Esophagus squamous epithelium (tissue), 5 donors: Measurements from ENCODE around the gene PIP5KL1. TPM values are rescaled to one million over a fixed set of nuclear protein-coding genes. Genes with fewer than 3 reads are reported as not detected.
A peak's percentile ranks its signal among the peaks of the same experiment; 100 is the strongest.

Source experiments
- DNase-seq: peaks from one replicate; lab custom pipeline; 2025; lab: John Stamatoyannopoulos, UW
- H3K27ac ChIP-seq, 4 donors: fragments of 200-600 bp; sonication (generic); one replicate each; pipeline ENCODE4 v1.5.1; 2016 to 2019; ENCODE audit warnings: mild to moderate bottlenecking in 1 of 4
- H3K27me3 ChIP-seq, 4 donors: fragments of 200-600 bp; sonication (generic); 1 replicate in 3 of 4; 2 replicates in 1 of 4; pipeline versions ENCODE4 v1.5.1 to v1.6.0; 2017 to 2021; ENCODE audit warnings: antibody characterized with exemption in 1 of 4
- H3K36me3 ChIP-seq, 3 donors: fragments of 200-600 bp; sonication (generic); one replicate each; pipeline ENCODE4 v1.5.1; 2016 to 2019
- H3K4me1 ChIP-seq, 3 donors: fragments of 200-600 bp; sonication (generic); one replicate each; pipeline ENCODE4 v1.5.1; 2017 to 2019
- H3K4me3 ChIP-seq, 4 donors: fragments of 200-600 bp; sonication (generic); 1 replicate in 3 of 4; 2 replicates in 1 of 4; pipeline ENCODE4 v1.5.1; 2016 to 2019; ENCODE audit warnings: mild to moderate bottlenecking in 2 of 4, moderate library complexity in 1 of 4
- H3K9me3 ChIP-seq, 3 donors: fragments of 200-600 bp; sonication (generic); one replicate each; pipeline ENCODE4 v1.5.1; 2016 to 2019
- CTCF ChIP-seq, 6 experiments: fragments of 450-650 bp in 4 of 6; fragments of 200-600 bp in 2 of 6; sonication (generic) in 2 of 6; IDR thresholded peaks; one replicate each; pipeline ENCODE4 v1.5.1; 2016 to 2019; ENCODE audit warnings: antibody characterized with exemption in 6 of 6, mild to moderate bottlenecking in 4 of 6, moderate library complexity in 4 of 6
- POLR2A ChIP-seq, 4 donors: fragments of 450-650 bp; IDR thresholded peaks; one replicate each; pipeline ENCODE4 v1.6.1; 2017; ENCODE audit warnings: antibody characterized with exemption in 4 of 4, mild to moderate bottlenecking in 4 of 4, moderate library complexity in 3 of 4
- WGBS, 2 donors: methylation state at CpG; one replicate each; pipeline ENCODE4 v1.1.5; 2018; 5-methylcytosine and 5-hydroxymethylcytosine counted together
- intact Hi-C: fragments of 100-400 bp; cut with DNase I; formaldehyde crosslinking; loops from one replicate; pipeline ENCODE4 v1.15.0; 2022
- total RNA-seq, 4 donors: library from RNA; depleted of rRNA; stranded (reverse); fragments of >200 nt; gene quantifications; one replicate each; pipeline ENCODE4 v1.1.0, GENCODE V29; 2016
- donor health status: DM: yes; HTN: yes; CAD: no.

Gene PIP5KL1
- total RNA-seq, 4 donors from 2014 or later, result 3.1 to 4.6 (median 3.6) TPM; not detected in 1

DNA sequence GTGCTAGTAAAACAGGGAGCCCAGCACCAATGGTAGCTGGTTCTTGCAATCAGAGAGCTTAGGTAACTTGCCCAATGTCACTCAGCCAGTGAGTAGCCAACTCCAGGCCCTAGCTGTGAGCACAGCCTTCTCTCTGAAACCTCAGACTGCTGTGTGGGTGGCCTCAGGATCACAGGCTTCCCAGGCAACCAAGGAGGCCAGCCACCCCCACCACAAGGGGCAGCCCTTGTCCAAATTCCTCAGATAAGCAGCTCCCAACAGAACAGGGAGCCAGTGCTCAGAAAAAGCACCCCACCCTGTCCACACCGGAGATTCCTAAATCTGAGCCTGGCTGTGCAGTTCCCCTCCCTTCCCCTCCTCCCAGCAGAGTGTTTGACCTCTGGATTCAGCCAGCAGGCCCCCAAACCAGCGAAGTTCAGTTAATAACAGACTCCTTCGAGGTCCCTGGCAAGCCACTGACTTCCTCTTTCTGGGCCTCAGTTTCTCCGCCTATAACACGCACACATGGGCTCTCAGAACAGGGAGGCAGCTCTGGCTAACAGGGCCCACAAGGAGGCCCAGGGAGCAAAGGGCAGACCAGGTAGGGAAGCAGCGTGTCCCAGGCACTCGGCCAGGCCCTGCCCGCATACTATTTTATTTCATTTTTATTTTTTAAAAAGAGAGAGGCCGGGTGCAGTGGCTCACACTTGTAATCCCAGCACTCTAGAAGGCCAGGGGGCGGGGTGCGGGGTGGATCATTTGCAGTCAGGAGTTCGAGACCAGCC is 47.5 kb upstream of the PIP5KL1 start:
- H3K27ac ChIP-seq, result peak overlapping the region; percentile 89 to 99 (median 97)
- no peak for DNase-seq
- intact Hi-C loops, result no loop called here
- peaks cover 61 to 89% (median 70%) of the 10 kb centered on the region in 3 donors for H3K4me1 ChIP-seq
- peak overlapping the region; percentile 58 to 98 (median 91) for H3K4me3 ChIP-seq
- TF ChIP-seq CTCF (IDR thresholded peaks at IDR 0.05), result no peak
- TF ChIP-seq POLR2A (IDR thresholded peaks at IDR 0.05), result no peak
- H3K9me3 ChIP-seq, result no peaks in the 10 kb centered on the region
- 23 to 32% methylated on average over 9 to 10 of the region's 12 CpGs for WGBS, 2 donors
- H3K36me3 ChIP-seq, result no peaks in the 10 kb centered on the region
- H3K27me3 ChIP-seq, result no peaks in the 10 kb centered on the region

- no peaks in the 10 kb centered on the region for H3K27me3 ChIP-seq
- H3K4me1 ChIP-seq, result peaks cover 69 to 89% (median 78%) of the 10 kb centered on the region in 3 donors
- intact Hi-C loops, result no loop called here
- DNase-seq, result no peak
- no peaks in the 10 kb centered on the region for H3K9me3 ChIP-seq
- no peaks in the 10 kb centered on the region for H3K36me3 ChIP-seq
- peak overlapping the region; percentile 89 to 99 (median 97) for H3K27ac ChIP-seq
- 60 to 80% methylated on average over 2 to 6 of the region's 7 CpGs for WGBS, 2 donors
- no peak for TF ChIP-seq POLR2A (IDR thresholded peaks at IDR 0.05)
- no peak for TF ChIP-seq CTCF (IDR thresholded peaks at IDR 0.05)
- peak overlapping the region; percentile 58 to 98 (median 91) for H3K4me3 ChIP-seq
These were observed 46.7 kb upstream of the PIP5KL1 start for GRCh38 chr9:127977009-127977883.

DNA sequence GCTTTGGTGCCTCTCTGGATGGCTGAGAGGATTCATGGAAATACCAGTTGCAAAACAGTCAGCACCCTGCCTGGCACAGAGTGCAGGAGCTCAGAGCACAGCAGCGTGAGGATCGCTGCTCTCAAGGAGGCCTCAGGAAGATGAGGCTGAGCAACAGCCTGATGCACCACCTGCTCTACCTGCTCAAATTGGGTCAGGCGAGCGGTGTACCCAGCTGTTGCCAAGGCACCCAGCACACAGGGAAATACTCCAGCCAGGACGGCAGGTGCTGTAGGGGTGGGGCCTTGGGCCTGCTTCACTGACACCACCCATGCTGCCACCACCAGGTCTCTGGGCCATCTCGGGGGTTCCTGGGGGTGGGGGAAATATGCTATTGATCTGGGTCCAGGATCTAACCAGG is 45.9 kb upstream of the PIP5KL1 start:
- TF ChIP-seq POLR2A (IDR thresholded peaks at IDR 0.05), result no peak
- no peak for DNase-seq
- Histone ChIP-seq H3K4me1 (peaks cover 72 to 89% (median 80%) of the 10 kb centered on the region in 3 donors), H3K9me3 (no peaks in the 10 kb centered on the region), H3K27me3 (no peaks in the 10 kb centered on the region), H3K36me3 (no peaks in the 10 kb centered on the region), H3K4me3 (peak overlapping the region in 3 of 4 donors; percentile 89 to 98 (median 93)), H3K27ac (peak overlapping the region; percentile 89 to 99 (median 97))
- 33 to 42% methylated on average over 1 to 5 of the region's 6 CpGs for WGBS, 2 donors
- intact Hi-C loops, result no loop called here

GRCh38 chr9:127975376-127976315 is 45.1 kb upstream of the PIP5KL1 start:
- H3K9me3 ChIP-seq, result no peaks in the 10 kb centered on the region
- H3K4me1 ChIP-seq, result peaks cover 80 to 94% (median 87%) of the 10 kb centered on the region in 3 donors
- intact Hi-C loops, result no loop called here
- H3K27ac ChIP-seq, result peak overlapping the region; percentile 89 to 99 (median 97)
- no peak for TF ChIP-seq POLR2A (IDR thresholded peaks at IDR 0.05)
- TF ChIP-seq CTCF (IDR thresholded peaks at IDR 0.05), result no peak
- H3K27me3 ChIP-seq, result no peaks in the 10 kb centered on the region
- H3K36me3 ChIP-seq, result no peaks in the 10 kb centered on the region
- WGBS, 2 donors, result 57 to 78% methylated on average over 4 to 6 of the region's 10 CpGs
- DNase-seq, result no peak
- H3K4me3 ChIP-seq, result peak overlapping the region in 2 of 4 donors; percentile 1 to 98

DNA sequence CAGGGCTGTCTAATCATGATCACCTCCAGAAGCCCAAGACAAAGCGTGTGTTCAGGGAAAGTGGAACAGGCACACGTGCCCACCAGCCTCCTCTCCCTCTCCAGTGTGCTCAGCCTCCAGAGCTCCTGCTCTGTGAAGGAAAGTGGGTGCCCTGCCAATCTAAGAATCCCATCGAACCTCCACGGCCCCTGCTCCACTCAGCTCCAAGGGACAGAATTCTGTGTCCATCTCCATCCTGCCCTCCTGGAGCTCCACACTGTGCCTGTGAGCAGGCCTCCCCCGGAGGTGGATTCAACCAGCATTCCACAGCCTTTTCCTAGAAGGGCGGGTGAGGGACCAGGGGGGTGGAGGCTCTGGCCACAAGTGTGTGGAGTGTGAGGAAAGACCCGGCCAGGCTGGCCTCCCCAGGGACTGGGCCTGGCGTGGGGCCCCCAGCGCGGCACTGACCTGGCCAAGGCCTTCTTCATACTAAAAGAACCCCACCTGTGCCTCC is 44.2 kb upstream of the PIP5KL1 start:
- H3K27ac ChIP-seq, result peak overlapping the region; percentile 95 to 99 (median 97)
- H3K4me1 ChIP-seq, result peaks cover 88 to 100% (median 95%) of the 10 kb centered on the region in 3 donors
- TF ChIP-seq POLR2A (IDR thresholded peaks at IDR 0.05) (no peak), CTCF (IDR thresholded peaks at IDR 0.05) (no peak)
- WGBS, 2 donors, result 65 to 75% methylated on average over 2 to 10 of the region's 10 CpGs
- DNase-seq, result no peak
- H3K36me3 ChIP-seq, result no peaks in the 10 kb centered on the region
- peak overlapping the region in 2 of 4 donors; percentile 1 to 30 for H3K4me3 ChIP-seq
- intact Hi-C loops, result no loop called here
- no peaks in the 10 kb centered on the region for H3K27me3 ChIP-seq
- H3K9me3 ChIP-seq, result no peaks in the 10 kb centered on the region
